GM18519 (cell line): ENCODE data around the gene CC2D2B.
A peak's percentile ranks its signal among the peaks of the same experiment; 100 is the strongest.
"Not testable (repeated sequence)": the region's sequence is repeated elsewhere in the genome, so short reads cannot be mapped to it uniquely, and the experiment has no call there.

Experiments
- ATAC-seq: cut with Tn5 transposase; IDR thresholded peaks from one replicate; pipeline ENCODE4 v1.9.1; 2021; ENCODE audit warnings: mild to moderate bottlenecking, moderate library complexity; ENCODE audit not compliant: unreplicated experiment, low FRiP score

The CC2D2B gene, protein sequence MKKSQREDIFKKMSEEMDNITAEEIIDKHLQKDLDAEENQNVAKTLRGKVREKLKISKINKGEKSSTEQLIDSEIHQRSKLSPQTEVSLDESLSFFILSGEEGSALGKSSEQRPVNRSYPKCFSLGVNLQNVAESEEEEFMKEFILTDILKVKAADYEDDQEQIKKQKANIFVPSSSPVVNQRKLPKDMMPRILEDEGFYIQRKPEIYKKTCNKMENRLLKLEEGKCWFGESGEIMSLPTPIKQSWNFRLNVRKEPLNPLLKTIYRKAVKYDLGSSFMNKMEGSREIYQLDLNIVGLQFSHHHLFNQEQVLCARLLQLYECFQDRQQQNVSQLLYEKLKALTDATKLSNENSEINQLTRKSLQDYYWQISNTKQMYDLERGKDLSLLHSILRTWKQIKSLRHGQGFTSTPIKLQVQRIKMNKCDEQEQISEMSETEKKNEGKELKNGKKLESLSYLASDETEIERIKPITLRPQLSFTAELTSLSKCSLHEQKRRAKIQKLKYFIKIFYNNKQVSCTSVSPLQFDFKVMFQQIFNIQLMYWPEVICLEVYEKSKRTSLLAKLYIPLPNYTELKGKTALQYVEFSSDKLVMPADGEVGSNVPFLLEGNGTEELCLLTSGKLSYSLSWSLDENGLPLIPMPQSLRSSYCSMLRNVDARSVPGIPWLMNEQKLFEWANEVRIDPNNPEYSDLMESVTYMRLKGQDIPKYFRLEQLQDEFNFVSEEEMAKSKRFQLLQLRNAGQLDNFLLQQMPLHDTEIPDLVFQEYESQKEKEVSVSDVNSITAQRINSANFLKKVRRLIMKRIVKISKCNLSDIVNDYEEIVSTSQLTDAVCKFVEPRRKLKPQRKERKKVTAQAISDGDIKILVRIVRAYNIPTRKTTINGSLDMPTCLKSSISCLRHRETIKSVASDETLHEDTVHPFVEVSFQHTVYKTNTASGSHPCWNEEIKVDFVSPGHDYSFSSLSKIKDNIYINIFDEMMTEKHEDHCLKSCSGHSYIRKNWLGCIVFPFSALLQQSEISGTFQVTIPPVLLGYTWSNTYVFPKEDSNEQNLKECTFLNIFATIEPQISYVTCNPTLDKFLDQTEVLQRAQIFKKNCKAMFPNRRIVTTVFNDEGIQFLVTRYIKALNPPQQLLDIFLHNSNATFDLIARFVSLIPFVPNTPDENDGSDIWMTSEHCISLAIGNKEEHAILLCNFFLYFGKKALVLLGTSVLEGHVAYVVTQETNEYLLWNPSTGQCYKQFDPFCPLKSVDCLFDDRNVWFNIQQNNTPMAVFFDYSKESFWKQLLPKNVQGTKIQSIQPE (N-terminal part only)

DNA sequence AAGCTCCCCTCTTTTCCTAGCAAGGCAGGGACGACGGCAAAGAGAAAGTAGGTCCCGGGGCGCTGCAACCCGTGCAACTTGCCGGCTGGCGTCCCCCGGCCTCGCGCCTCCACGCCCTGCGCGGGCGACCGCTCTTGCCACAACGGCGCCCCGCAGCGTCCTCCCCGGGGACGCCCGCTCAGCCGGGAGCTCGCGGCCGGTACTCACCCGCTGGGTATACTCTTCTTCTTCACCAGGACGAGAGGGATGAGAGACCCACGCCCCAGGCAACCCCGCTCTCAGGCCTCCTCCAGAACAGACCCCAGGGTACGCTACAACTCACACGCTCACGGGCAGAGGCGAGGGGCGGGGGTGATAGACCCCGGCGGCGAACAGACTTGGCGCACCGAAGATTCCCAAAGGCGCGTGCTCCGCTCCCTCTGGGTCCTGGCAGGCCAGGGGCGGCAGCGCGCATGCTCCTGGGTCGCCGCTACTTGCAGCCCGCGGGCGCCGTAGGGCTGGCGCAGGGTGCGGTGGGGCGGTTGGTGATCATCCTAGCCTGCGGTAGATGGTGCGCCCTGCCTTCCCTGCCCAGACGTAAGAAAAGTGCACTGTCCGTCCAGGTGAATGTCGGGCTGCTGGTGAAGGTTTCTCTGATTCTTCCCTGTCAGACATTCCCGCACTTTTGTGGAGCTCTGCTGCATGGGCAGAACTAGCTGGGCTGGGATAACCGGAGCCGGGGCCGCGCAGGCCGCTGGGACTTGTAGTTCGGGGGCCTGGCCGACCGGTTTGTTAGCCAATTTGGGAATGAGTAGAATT lies at the start of gene CC2D2B:
TSS of gene CC2D2B (plus strand) at position 520 of the 798 bp plus-strand sequence. CDS start 3,349 bp downstream, outside the sequence.
- peak; percentile 70 for ATAC-seq

GRCh38 chr10:95860166-95860940 lies 47.4 kb upstream of the CC2D2B start:
- ATAC-seq, result no peak

DNA sequence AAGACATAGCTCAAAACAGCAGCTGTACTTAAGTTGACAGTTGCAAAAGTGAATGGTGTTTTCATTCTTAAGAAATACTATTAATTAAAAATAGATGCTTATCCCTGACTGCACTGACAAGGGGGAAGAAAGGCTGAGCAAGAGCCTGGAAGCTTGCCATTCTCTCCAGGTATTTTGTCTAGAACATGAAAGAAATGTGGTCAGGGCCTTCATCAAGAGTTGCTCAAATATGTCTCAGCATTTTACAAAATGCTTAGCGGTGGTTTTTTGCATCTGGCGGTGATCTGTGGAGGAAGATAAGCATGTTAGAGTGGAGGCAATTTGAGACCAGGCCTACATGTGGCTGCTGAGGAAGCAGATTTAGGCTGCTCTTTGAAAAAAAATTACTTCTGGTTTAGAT lies 46.4 kb upstream of the CC2D2B start:
- ATAC-seq, result no peak

DNA sequence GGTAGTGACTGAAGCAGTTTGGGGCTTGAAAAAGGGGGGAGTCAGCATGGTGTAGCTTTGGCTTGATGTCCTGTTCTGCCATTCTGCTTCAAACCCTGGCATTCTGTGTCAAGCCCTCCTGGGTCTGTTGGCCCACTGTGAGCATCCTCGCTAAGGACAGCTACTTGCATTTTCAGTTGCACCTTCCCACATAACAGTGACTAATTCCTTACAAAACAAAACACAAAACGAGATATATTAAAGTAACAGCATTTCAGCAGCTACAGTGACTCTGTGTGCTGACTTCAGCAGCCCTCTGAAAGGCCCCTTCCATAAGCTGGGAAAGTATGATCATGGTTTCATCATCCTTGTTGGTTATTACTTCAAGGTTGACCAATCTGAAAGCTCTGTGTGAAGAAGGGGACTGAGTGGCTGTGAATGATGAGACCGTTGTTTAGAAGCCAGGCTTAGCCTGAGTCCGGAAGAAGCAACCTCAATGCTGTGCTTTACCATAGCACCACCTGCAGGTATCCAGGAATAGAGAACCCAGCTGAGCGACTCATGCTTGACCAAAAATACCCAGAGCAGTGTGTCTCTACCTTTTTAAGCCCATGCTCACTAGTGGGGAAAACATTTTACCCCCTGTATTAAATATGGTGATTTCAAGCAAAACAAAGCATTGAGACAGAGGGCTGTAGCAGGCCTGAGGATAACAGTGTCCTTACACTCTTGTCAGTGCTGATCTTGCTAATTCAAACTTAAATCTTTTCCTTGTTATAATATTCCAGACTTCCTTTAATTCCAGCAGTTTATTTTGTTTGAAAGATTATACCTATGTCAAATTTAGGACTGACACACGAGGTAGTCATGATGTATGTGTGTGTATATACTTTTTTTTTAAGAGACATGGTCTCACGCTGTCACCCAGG lies 42.6 kb upstream of the CC2D2B start:
- peak; percentile 72 for ATAC-seq

GRCh38 chr10:95865814-95866466 lies 41.8 kb upstream of the CC2D2B start:
- no peak for ATAC-seq

DNA sequence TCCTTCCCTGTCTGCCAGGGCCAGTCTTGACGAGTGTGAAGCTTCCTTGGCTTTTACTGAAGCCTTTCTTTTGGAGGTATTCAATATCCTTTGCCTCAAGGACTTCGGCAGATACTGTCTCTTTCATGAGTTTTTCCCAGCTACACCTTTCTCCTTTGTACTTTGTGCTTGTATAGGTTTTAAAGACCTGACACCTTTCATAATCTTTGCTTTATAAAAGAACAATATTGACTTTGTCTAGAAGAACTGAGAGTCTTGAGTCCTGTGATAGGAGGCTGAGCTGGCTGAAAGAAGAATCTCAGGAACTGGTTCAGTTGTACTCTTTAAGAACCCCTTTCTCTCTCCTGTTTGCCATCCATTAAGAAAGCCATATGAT lies 41.3 kb upstream of the CC2D2B start:
- ATAC-seq, result no peak

- ATAC-seq, result no peak
These were observed 39.9 kb upstream of the CC2D2B start for GRCh38 chr10:95867866-95868265.

DNA sequence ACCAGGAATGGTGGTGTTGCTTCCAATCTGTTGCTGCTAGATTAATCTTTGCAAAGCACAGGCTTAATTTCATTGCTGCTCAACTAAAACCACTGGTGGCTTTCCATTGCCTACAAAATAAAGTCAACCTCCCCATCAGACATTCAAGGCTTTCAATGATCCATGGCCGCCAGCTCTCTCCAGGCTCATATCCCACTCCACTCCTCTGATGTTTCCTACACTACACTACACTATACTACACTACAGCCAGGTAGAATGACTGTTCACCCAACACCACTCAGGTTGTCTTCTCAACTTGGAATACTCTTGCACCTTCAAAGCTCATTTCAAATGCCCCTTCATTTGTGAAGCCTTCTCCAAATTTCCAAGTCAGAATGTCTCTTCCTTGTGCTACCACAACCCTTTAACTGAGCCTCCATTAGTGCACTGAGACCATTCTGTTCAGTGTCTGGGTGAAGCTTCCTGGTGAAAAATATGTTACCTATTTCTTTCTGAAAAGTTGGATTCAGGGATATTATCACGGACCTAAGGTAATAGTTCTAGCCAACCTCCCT lies 35.5 kb upstream of the CC2D2B start:
- no peak for ATAC-seq

DNA sequence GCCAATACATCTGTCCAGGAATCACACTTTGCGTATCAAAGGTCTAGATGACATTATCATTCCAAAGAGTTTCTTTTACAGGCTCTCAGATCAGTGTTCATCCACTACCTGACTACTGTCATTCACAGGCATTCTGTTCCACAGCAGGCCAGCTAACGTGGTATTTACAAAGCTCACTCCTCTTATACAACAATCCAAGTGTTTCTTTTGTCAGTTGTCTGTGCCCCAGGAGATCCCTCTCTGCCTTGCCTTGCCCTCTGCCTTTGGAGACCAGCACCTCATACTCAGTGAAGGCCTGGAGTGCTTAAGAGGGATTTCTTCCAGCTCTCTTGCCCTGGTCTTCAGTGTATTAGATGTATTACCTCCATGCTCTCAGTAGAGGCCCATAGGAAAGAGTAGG lies 34.6 kb upstream of the CC2D2B start:
- no peak for ATAC-seq

DNA sequence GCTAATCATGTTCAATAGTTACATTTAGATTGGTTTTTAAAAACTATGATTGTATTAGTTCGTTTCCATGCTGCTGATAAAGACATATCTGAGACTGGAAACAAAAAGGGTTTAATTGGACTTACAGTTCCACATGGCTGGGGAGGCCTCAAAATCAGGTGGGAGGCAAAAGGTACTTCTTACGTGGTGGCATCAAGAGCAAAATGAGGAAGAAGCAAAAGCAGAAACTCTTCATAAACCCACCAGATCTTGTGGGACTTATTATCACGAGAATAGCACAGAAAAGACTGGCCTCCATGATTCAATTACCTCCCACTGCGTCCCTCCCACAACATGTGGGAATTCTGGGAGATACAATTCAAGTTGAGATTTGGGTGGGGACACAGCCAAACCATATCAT lies 34.1 kb upstream of the CC2D2B start:
- no peak for ATAC-seq

- ATAC-seq, result not testable (repeated sequence)
These were observed 33.0 kb upstream of the CC2D2B start for GRCh38 chr10:95874783-95875182.

- ATAC-seq, result no peak
These were observed 31.0 kb upstream of the CC2D2B start for GRCh38 chr10:95876756-95877155.

GRCh38 chr10:95877881-95878280 lies 29.9 kb upstream of the CC2D2B start:
- no peak for ATAC-seq

- ATAC-seq, result peak; percentile 39
These were observed 27.1 kb upstream of the CC2D2B start for GRCh38 chr10:95880704-95881103.

DNA sequence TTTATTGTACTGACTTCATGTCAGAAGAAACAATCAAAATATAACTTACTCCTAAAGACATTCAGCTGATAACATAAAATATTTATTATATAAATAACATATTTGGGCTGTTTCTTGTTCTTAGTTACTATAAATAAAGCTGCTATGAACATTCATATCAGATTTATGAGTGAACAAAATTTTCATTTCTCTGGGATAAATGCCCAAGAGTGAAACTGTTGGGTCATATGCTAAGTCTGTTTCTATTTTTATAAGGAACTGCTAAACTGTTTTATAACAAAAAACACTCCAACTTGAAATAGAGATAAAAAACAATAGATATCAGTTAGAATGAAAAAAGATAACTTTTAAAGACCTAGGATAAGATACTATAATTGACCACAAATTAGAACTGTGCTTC lies 26.5 kb upstream of the CC2D2B start:
- no peak for ATAC-seq

GRCh38 chr10:95889830-95890229 lies 17.9 kb upstream of the CC2D2B start:
- ATAC-seq, result no peak

DNA sequence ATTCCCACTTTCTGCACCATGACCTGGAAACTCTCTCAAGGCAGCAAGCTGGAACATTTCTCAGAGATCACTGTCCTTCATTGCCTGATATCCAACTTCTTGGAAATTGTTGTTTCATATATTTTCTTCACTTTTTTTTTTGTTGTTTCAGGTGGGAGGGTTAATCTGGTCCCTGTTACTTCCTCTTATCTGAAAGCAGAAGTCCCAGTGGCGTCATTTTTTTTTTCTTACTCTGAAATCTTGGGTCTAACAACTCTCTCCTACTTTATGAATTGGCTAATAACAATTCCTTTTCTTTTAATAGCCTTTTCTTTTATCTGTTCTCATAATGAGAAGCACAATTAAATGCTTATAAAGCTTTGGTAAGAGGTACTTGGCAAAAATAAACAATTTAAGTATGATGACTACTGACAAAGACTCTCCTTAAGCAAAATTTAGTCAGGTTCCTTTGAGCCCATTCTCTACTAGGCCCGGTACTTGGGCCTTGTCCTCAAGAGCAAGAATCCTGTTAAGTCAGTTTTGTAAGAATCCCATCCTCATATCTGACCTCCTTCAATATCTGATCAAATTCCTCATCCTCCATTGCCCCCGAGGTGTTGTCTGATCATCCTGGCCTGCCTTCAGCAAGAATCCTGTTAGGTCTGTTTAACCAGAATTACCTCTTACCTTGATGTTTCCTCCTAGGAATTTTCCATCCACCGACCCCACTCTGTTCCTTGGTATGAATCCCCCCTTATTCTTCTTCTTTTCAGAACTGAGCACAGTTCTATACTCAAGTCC lies 11.5 kb upstream of the CC2D2B start:
- ATAC-seq, result no peak
